Esophagus squamous epithelium (tissue), 4 donors: ENCODE measurements around the gene BRWD1.

Experiments
- CTCF ChIP-seq, 6 experiments: fragments of 450-650 bp in 4 of 6; fragments of 200-600 bp in 2 of 6; sonication (generic) in 2 of 6; IDR thresholded peaks; one replicate each; pipeline ENCODE4 v1.5.1; 2016 to 2019; ENCODE audit warnings: antibody characterized with exemption in 6 of 6, mild to moderate bottlenecking in 4 of 6, moderate library complexity in 4 of 6
- POLR2A ChIP-seq, 4 donors: fragments of 450-650 bp; IDR thresholded peaks; one replicate each; pipeline ENCODE4 v1.6.1; 2017; ENCODE audit warnings: antibody characterized with exemption in 4 of 4, mild to moderate bottlenecking in 4 of 4, moderate library complexity in 3 of 4

GRCh38 chr21:39215078-39215477 lies 98.4 kb downstream of the BRWD1 start:
- TF ChIP-seq CTCF (IDR thresholded peaks at IDR 0.05) (no peak), POLR2A (IDR thresholded peaks at IDR 0.05) (no peak)
